Kidney epithelial cell (primary cell): ENCODE measurements around the gene HOATZ. TPM values are rescaled to one million over a fixed set of nuclear protein-coding genes. Genes with fewer than 3 reads are reported as not detected.
A peak's percentile ranks its signal among the peaks of the same experiment; 100 is the strongest.

Experiments used
- DNase-seq: peaks from one replicate; pipeline ENCODE4 v3.0.0-alpha.2; 2010; ENCODE audit warnings: low read depth
- H3K27me3 ChIP-seq: 2 replicates; pipeline ENCODE4 v1.6.0; 2011; ENCODE audit warnings: low read length; ENCODE audit not compliant: control insufficient read depth, insufficient read depth
- H3K36me3 ChIP-seq: 2 replicates; pipeline ENCODE4 v1.5.1; 2011; ENCODE audit warnings: low read length; ENCODE audit not compliant: control insufficient read depth, insufficient read depth
- H3K4me3 ChIP-seq: 2 replicates; pipeline ENCODE4 v1.5.1; 2011; ENCODE audit warnings: low read depth, mild to moderate bottlenecking, control low read depth, low read length
- total RNA-seq: library from RNA; depleted of rRNA; stranded (reverse); fragments of >200 nt; gene quantifications from 2 replicates; pipeline ENCODE4 v1.2.3, GENCODE V29; 2015
- TF ChIP-seq, protein P1 (sequence below): IDR thresholded peaks from 2 replicates; pipeline ENCODE4 v1.5.1; 2011; ENCODE audit warnings: mild to moderate bottlenecking, moderate library complexity, low read length, control low read depth, inconsistent platforms; ENCODE audit not compliant: insufficient read depth, poor library complexity, severe bottlenecking

The HOATZ gene
- total RNA-seq, 1 donor from 2014 or later, result not detected

DNA sequence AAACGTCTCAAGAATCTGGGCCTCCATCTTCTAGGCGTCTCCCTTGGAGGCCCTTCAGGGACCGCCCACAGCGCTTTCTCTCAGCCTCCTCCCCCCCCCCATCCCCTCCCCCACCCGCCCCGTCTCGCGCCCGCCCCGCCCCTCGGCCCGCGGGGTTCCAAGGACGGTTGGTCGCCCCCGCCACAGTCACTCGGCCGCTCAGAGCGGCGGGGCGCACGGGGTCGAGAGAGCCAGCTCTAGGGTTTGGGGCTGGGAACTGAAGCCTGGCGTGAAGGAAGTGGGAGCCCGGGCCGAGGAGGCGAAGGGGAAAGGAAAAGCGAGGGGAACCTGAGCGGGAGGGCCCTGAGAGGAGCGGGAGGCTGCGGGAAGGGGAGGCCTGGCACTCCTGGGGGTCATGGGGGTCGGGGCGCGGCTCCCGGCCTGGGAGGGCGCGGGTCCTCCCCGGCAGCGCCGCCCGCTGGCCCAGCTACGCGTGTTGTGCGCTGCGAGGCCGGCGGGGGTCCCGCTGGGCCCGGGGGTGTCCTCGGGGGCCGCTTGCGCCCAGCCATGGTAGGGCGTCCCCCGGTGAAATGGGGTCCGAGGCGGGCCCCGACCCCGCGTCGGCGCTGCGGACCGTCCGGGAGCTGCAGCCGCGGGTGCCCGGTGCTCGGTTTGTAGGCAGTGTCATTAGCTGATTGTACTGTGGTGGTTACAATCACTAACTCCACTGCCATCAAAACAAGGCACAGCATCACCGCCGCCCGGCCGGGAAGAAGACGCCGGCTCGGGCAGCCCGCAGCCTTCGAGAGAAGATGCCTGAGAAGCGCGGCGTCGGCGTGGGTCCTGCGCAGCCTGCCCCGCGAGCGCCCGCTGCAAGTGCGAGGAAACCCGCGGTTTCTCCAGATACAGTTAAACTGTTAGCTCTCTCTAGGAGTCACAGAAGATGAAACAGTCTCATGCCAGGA lies 2.0 kb upstream of the HOATZ start, which contains the start of gene BTG4:
BTG4 (minus strand) TSS at position 91 of the 944 bp plus-strand sequence. CDS start 13,610 bp downstream, outside the sequence.
- Histone ChIP-seq H3K27me3 (peaks cover 8% of the 10 kb centered on the region), H3K36me3 (no peaks in the 10 kb centered on the region), H3K4me3 (peak within 1 kb of the TSS; percentile 59)
- TF ChIP-seq, protein P1, sequence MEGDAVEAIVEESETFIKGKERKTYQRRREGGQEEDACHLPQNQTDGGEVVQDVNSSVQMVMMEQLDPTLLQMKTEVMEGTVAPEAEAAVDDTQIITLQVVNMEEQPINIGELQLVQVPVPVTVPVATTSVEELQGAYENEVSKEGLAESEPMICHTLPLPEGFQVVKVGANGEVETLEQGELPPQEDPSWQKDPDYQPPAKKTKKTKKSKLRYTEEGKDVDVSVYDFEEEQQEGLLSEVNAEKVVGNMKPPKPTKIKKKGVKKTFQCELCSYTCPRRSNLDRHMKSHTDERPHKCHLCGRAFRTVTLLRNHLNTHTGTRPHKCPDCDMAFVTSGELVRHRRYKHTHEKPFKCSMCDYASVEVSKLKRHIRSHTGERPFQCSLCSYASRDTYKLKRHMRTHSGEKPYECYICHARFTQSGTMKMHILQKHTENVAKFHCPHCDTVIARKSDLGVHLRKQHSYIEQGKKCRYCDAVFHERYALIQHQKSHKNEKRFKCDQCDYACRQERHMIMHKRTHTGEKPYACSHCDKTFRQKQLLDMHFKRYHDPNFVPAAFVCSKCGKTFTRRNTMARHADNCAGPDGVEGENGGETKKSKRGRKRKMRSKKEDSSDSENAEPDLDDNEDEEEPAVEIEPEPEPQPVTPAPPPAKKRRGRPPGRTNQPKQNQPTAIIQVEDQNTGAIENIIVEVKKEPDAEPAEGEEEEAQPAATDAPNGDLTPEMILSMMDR, result no peak
- DNase-seq, result no peak

DNA sequence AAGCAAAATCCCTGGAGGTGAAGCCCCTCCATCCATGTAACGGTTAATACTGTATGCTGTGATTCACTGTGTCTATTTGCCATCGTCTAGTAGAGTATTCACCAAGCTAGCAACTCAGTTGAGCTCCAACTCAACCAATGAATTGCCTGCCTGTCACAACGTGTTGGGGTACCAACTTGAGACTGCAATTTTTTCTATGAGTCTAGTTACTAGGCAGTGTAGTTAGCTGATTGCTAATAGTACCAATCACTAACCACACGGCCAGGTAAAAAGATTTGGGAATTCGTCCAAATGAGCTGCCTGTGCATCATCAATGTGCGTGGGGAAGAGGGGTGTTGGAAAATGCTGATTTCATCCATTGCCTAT lies 1.4 kb upstream of the HOATZ start:
- TF ChIP-seq, protein P1, result no peak
- H3K4me3 ChIP-seq, result peak overlapping the region; percentile 59
- no peak for DNase-seq

DNA sequence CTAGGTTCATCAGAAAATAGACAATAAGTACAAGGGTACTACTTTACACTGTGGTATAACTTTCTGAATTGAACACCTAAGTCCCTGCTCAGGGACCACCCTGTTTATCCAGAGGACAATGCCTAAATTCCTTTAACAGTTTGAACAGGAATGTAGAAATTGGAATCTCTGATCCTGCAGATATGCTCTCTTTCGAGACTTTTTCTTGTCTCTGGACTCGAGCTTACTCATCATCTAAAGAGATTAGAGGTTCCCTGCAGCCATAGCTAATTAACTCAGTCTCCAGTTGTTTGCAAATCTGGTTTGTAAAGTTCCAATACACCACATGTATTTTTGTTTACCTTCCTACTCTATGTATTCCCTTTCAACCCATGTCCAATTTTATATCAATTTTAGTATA lies 1.0 kb downstream of the HOATZ start:
- no peaks in the 10 kb centered on the region for H3K36me3 ChIP-seq
- TF ChIP-seq, protein P1, result no peak
- H3K27me3 ChIP-seq, result peaks cover 8% of the 10 kb centered on the region
- no peak for DNase-seq
- no peak overlapping the region for H3K4me3 ChIP-seq

More for the DNA sequence above, 1.4 kb upstream of the HOATZ start:
- H3K27me3 ChIP-seq, result peaks cover 8% of the 10 kb centered on the region
- H3K36me3 ChIP-seq, result no peaks in the 10 kb centered on the region

DNA sequence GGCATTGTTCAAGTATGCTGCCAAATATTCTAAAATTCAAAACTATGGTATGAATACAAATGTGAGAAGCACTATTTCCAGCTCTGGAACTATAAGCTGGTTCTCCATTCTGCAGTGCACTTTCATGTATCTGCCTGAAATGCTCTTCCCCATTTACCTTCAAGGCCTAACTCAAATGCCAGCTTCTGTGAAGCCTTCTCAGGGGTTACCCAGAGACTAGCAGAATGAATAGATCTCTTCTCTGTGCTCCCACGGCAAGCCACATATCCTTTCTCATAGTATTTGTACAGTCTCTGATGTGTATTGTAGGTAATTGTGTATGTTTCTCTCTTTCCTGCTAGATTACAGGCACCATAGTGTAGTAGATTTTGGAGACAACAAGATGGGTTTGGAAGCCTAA lies 4.1 kb downstream of the HOATZ start:
- DNase-seq, result no peak
- TF ChIP-seq, protein P1, result no peak
- Histone ChIP-seq H3K36me3 (no peaks in the 10 kb centered on the region), H3K27me3 (no peaks in the 10 kb centered on the region), H3K4me3 (no peak overlapping the region)

DNA sequence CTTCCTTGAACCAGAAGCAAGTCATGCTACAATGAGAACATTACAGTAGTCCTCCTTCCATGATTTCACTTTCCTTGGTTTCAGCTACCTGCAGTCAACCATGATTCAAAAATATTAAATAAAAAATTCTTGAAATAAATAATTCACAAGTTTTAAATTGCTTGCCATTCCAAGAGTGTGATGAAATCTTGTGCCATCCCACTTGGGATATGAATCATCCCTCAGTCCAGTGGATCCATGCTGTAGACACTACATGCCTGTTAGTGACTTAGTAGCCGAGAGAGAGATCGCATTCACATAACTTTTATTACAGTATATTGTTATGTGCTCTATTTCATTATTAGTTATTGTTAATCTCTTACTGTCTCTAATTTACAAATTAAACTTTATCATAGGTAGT lies 6.0 kb downstream of the HOATZ start:
- Histone ChIP-seq H3K27me3 (no peaks in the 10 kb centered on the region), H3K4me3 (no peak overlapping the region), H3K36me3 (no peaks in the 10 kb centered on the region)
- TF ChIP-seq, protein P1, result no peak
- DNase-seq, result no peak
